ENCODE measurements around the gene SLBP. TPM values are rescaled to one million over a fixed set of nuclear protein-coding genes. Genes with fewer than 3 reads are reported as not detected.

SLBP gene
- total RNA-seq, 4 donors from 2014 or later: 36.9 to 59.1 (median 40.8) TPM

- no peak overlapping the region for H3K27ac ChIP-seq
- no peaks in the 10 kb centered on the region for H3K27me3 ChIP-seq
- peaks cover 9% of the 10 kb centered on the region for H3K9me3 ChIP-seq
- no peak for TF ChIP-seq POLR2AphosphoS5 (IDR thresholded peaks at IDR 0.05)
- no peak for TF ChIP-seq EP300 (IDR thresholded peaks at IDR 0.05)
- TF ChIP-seq POLR2A (IDR thresholded peaks at IDR 0.05): no peak
- no peak for TF ChIP-seq CTCF (IDR thresholded peaks at IDR 0.05)
- no peak overlapping the region for H3K4me3 ChIP-seq
- WGBS: 92% methylated on average over 12 of the region's 13 CpGs
- H3K4me1 ChIP-seq: no peaks in the 10 kb centered on the region
- no peak for DNase-seq (ENCODE audit: low spot score in 2 of 2)
- peaks cover 55% of the 10 kb centered on the region for H3K36me3 ChIP-seq
Measured at GRCh38 chr4:1736812-1737211, 24.7 kb upstream of the SLBP start.

- H3K4me3 ChIP-seq: no peak overlapping the region
- peaks cover 9% of the 10 kb centered on the region for H3K9me3 ChIP-seq
- peaks cover 48% of the 10 kb centered on the region for H3K36me3 ChIP-seq
- no peak for DNase-seq (ENCODE audit: low spot score in 2 of 2)
- WGBS: 91% methylated on average over 9 of the region's 20 CpGs
- H3K27ac ChIP-seq: no peak overlapping the region
- H3K27me3 ChIP-seq: no peaks in the 10 kb centered on the region
- TF ChIP-seq EP300 (IDR thresholded peaks at IDR 0.05) (no peak), CTCF (IDR thresholded peaks at IDR 0.05) (no peak), POLR2A (IDR thresholded peaks at IDR 0.05) (no peak), POLR2AphosphoS5 (IDR thresholded peaks at IDR 0.05) (no peak)
- H3K4me1 ChIP-seq: no peaks in the 10 kb centered on the region
Measured at GRCh38 chr4:1735215-1735614, 23.1 kb upstream of the SLBP start.

GRCh38 chr4:1732911-1733310 lies 20.8 kb upstream of the SLBP start:
- H3K4me3 ChIP-seq: no peak overlapping the region
- DNase-seq (ENCODE audit: low spot score in 2 of 2): no peak
- 93% methylated on average over 10 of the region's 10 CpGs for WGBS
- H3K9me3 ChIP-seq: peaks cover 6% of the 10 kb centered on the region
- H3K27me3 ChIP-seq: no peaks in the 10 kb centered on the region
- H3K27ac ChIP-seq: no peak overlapping the region
- H3K4me1 ChIP-seq: peaks cover 11% of the 10 kb centered on the region
- H3K36me3 ChIP-seq: peaks cover 30% of the 10 kb centered on the region
- TF ChIP-seq POLR2A (IDR thresholded peaks at IDR 0.05): no peak
- TF ChIP-seq POLR2AphosphoS5 (IDR thresholded peaks at IDR 0.05): no peak
- TF ChIP-seq CTCF (IDR thresholded peaks at IDR 0.05): no peak
- no peak for TF ChIP-seq EP300 (IDR thresholded peaks at IDR 0.05)

GRCh38 chr4:1731180-1731579 lies 19.1 kb upstream of the SLBP start:
- Histone ChIP-seq H3K9me3 (no peaks in the 10 kb centered on the region), H3K27ac (no peak overlapping the region), H3K36me3 (peaks cover 21% of the 10 kb centered on the region), H3K4me3 (no peak overlapping the region), H3K4me1 (peaks cover 28% of the 10 kb centered on the region), H3K27me3 (no peaks in the 10 kb centered on the region)
- DNase-seq (ENCODE audit: low spot score in 2 of 2): no peak
- TF ChIP-seq EP300 (IDR thresholded peaks at IDR 0.05) (no peak), POLR2A (IDR thresholded peaks at IDR 0.05) (no peak), POLR2AphosphoS5 (IDR thresholded peaks at IDR 0.05) (no peak), CTCF (IDR thresholded peaks at IDR 0.05) (no peak)
- WGBS: 95% methylated on average over 9 of the region's 10 CpGs

GRCh38 chr4:1730532-1731135 lies 18.5 kb upstream of the SLBP start:
- TF ChIP-seq POLR2A (IDR thresholded peaks at IDR 0.05) (no peak), POLR2AphosphoS5 (IDR thresholded peaks at IDR 0.05) (no peak), EP300 (IDR thresholded peaks at IDR 0.05) (no peak), CTCF (IDR thresholded peaks at IDR 0.05) (no peak)
- H3K36me3 ChIP-seq: peaks cover 17% of the 10 kb centered on the region

More at GRCh38 chr4:1730532-1731135, 18.5 kb upstream of the SLBP start:
- H3K9me3 ChIP-seq: no peaks in the 10 kb centered on the region
- DNase-seq (ENCODE audit: low spot score in 2 of 2): no peak
- H3K27ac ChIP-seq: no peak overlapping the region
- 96% methylated on average over 7 of the region's 16 CpGs for WGBS
- H3K4me3 ChIP-seq: no peak overlapping the region
- H3K4me1 ChIP-seq: peaks cover 30% of the 10 kb centered on the region
- no peaks in the 10 kb centered on the region for H3K27me3 ChIP-seq
